NB4 (cell line): ENCODE data around the gene EPHA1.
"Not testable (repeated sequence)": the region's sequence is repeated elsewhere in the genome, so short reads cannot be mapped to it uniquely, and the experiment has no call there.

Source experiments
- DNase-seq: peaks from one replicate; pipeline ENCODE4 v3.0.0; 2010; ENCODE audit warnings: low read depth
- H3K4me3 ChIP-seq: one replicate; pipeline ENCODE4 v1.5.1; 2011; ENCODE audit warnings: mild to moderate bottlenecking, low read depth, low read length, moderate library complexity
- CTCF ChIP-seq: IDR thresholded peaks from one replicate; pipeline ENCODE4 v1.5.1; 2012; ENCODE audit warnings: low read depth, low read length
- MAX ChIP-seq: IDR thresholded peaks from 2 replicates; pipeline ENCODE4 v1.6.1; 2011; ENCODE audit warnings: low read depth, low read length
- MYC ChIP-seq: IDR thresholded peaks from 2 replicates; pipeline ENCODE4 v1.6.1; 2011; ENCODE audit warnings: low read depth, low read length
- POLR2A ChIP-seq: IDR thresholded peaks from 2 replicates; pipeline ENCODE4 v1.6.1; 2011; ENCODE audit warnings: mild to moderate bottlenecking; ENCODE audit not compliant: insufficient read length; ENCODE audit errors: extremely low read depth

The EPHA1 gene

GRCh38 chr7:143392875-143393266 lies 15.8 kb downstream of the EPHA1 start:
- no peak overlapping the region for H3K4me3 ChIP-seq
- TF ChIP-seq CTCF, result no peak
- TF ChIP-seq MAX, result no peak
- no peak for TF ChIP-seq MYC
- no peak for TF ChIP-seq POLR2A
- no peak for DNase-seq

GRCh38 chr7:143392427-143392826 lies 16.2 kb downstream of the EPHA1 start:
- not testable (repeated sequence) for DNase-seq, H3K4me3 ChIP-seq

- TF ChIP-seq POLR2A (no peak), CTCF (no peak)
- H3K4me3 ChIP-seq, result no peak overlapping the region
Measured at GRCh38 chr7:143391462-143392404, 16.9 kb downstream of the EPHA1 start.

GRCh38 chr7:143390773-143391317 lies 17.8 kb downstream of the EPHA1 start:
- H3K4me3 ChIP-seq, result no peak overlapping the region
- no peak for DNase-seq
- TF ChIP-seq POLR2A (no peak), MAX (no peak), CTCF (no peak), MYC (no peak)

More at GRCh38 chr7:143391462-143392404, 16.9 kb downstream of the EPHA1 start:
- DNase-seq, result no peak

- no peak for DNase-seq
- TF ChIP-seq MYC (no peak), CTCF (no peak), MAX (no peak), POLR2A (no peak)
- H3K4me3 ChIP-seq, result no peak overlapping the region
Measured at GRCh38 chr7:143390104-143390772, 18.4 kb downstream of the EPHA1 start.

GRCh38 chr7:143389316-143390103 lies 19.1 kb downstream of the EPHA1 start:
- no peak for TF ChIP-seq CTCF
- no peak for TF ChIP-seq MYC
- TF ChIP-seq POLR2A, result no peak
- TF ChIP-seq MAX, result no peak
- no peak overlapping the region for H3K4me3 ChIP-seq
- DNase-seq, result no peak
